BJ (cell line): ENCODE results near the gene COX7A1. TPM values are rescaled to one million over a fixed set of nuclear protein-coding genes. Genes with fewer than 3 reads are reported as not detected.
"Not testable (repeated sequence)": the region's sequence is repeated elsewhere in the genome, so short reads cannot be mapped to it uniquely, and the experiment has no call there.

Source experiments
- CTCF ChIA-PET: fragments of 350-600 bp; formaldehyde crosslinking; extraction: SDS; loops from one replicate; lab custom pipeline; 2021; ENCODE audit warnings: antibody characterized with exemption, inconsistent platforms; lab: Yijun Ruan, JAX
- POLR2A ChIA-PET: fragments of 300-600 bp; sonication (Branson Sonifier 250); formaldehyde crosslinking; extraction: SDS; loops from one replicate; lab custom pipeline; 2021; ENCODE audit warnings: antibody characterized with exemption; lab: Charles Lee
- DNase-seq: peaks from one replicate; pipeline ENCODE4 v3.0.0-alpha.2; 2011; ENCODE audit warnings: low read depth
- H3K27me3 ChIP-seq: 2 replicates; pipeline ENCODE4 v1.6.0; 2011; ENCODE audit warnings: low read length; ENCODE audit not compliant: control insufficient read depth, insufficient read depth
- H3K36me3 ChIP-seq: 2 replicates; pipeline ENCODE4 v1.5.1; 2011; ENCODE audit warnings: low read length; ENCODE audit not compliant: control insufficient read depth, insufficient read depth
- H3K4me3 ChIP-seq: 2 replicates; pipeline ENCODE4 v1.5.1; 2011; ENCODE audit warnings: low read depth, mild to moderate bottlenecking, control low read depth, low read length
- polyA plus RNA-seq: library from polyadenylated mRNA; depleted of rRNA; stranded (reverse); fragments of >200 nt; gene quantifications from 2 replicates; pipeline ENCODE4 v1.2.3, GENCODE V29; 2011
- TF ChIP-seq, protein P1 (sequence below): IDR thresholded peaks from 2 replicates; pipeline ENCODE4 v1.5.1; 2011; ENCODE audit warnings: low read depth, mild to moderate bottlenecking, control low read depth, inconsistent platforms, low read length, moderate library complexity; ENCODE audit not compliant: insufficient read depth

Gene COX7A1
- polyA plus RNA-seq, 1 experiment, result 569 TPM

DNA sequence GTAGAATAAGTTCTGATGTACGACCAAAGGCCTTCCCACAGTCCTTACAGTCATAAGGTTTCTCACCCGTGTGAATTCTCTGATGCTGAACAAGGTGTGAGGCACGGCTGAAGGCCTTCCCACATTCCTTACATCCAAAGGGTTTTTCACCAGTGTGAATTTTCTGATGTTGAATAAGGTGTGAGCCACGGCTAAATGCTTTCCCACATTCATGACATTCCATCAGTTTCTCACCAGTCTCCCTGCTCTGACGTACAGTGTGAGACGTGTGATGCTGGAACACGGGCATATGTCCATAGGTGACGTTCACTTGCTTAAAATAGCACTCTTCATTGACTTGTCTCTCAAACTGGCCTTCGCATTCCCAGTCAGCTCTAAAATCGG, 31.0 kb upstream of the COX7A1 start:
- no peak overlapping the region for H3K4me3 ChIP-seq
- DNase-seq, result no peak
- H3K27me3 ChIP-seq, result no peaks in the 10 kb centered on the region
- CTCF ChIA-PET, result interaction anchor here (1.2 to 1.4 kb wide), 2 partner anchors 10 kb away, joined by 4 read pairs; no protein-coding TSS in a partner anchor
- POLR2A ChIA-PET, result no interaction called here
- H3K36me3 ChIP-seq, result peaks cover 3% of the 10 kb centered on the region; the same call in 1 of the 2 replicates
- TF ChIP-seq, protein P1, sequence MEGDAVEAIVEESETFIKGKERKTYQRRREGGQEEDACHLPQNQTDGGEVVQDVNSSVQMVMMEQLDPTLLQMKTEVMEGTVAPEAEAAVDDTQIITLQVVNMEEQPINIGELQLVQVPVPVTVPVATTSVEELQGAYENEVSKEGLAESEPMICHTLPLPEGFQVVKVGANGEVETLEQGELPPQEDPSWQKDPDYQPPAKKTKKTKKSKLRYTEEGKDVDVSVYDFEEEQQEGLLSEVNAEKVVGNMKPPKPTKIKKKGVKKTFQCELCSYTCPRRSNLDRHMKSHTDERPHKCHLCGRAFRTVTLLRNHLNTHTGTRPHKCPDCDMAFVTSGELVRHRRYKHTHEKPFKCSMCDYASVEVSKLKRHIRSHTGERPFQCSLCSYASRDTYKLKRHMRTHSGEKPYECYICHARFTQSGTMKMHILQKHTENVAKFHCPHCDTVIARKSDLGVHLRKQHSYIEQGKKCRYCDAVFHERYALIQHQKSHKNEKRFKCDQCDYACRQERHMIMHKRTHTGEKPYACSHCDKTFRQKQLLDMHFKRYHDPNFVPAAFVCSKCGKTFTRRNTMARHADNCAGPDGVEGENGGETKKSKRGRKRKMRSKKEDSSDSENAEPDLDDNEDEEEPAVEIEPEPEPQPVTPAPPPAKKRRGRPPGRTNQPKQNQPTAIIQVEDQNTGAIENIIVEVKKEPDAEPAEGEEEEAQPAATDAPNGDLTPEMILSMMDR, result no peak

DNA sequence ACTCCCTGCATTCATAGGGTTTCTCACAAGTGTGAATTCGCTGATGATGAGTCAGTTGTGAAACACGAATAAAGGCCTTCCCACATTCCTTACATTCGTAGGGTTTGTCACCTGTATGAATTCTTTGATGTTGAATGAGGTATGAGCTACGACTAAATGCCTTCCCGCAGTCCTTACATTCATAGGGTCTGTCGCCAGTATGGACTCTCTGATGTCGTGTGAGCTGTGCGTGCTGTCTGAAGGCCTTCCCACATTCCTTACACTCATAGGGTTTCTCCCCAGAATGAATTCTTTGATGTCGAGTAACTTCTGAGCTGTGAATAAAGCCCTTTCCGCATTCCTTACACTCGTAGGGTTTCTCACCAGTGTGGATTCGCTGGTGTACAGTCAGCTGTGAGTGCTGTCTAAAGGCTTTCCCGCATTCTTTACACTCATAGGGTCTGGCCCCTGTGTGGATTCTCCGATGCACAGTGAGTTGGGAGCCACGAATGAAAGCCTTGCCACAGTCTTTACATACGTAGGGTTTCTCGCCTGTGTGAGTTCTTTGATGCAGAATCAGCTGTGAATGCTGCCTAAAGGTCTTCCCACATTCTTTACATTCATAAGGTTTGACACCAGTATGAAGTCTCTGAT, 30.5 kb upstream of the COX7A1 start:
- ChIA-PET CTCF (interaction anchor here (1.2 to 1.4 kb wide), 2 partner anchors 10 to 11 kb away, joined by 4 read pairs; no protein-coding TSS in a partner anchor), POLR2A (no interaction called here)
- Histone ChIP-seq H3K27me3 (no peaks in the 10 kb centered on the region), H3K36me3 (peaks cover 3% of the 10 kb centered on the region; the same call in 1 of the 2 replicates), H3K4me3 (no peak overlapping the region)
- TF ChIP-seq, protein P1, result no peak
- no peak for DNase-seq

DNA sequence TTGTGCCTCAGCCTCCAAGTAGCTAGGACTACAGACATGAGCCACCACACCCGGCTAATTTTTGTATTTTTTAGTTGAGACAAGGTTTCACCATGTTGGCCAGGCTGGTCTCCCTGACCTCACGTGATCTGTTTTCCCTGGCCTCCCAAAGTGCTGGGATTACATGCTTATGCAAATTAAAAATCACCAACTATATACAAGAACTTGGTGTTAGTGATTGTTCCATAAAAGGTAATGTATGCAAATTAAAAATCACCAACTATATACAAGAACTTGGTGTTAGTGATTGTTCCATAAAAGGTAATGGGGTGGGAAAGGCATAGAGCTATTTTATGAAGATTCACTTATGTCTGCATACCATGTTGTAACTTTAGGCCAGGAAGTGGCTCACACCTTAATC, 26.8 kb upstream of the COX7A1 start:
- DNase-seq, H3K27me3 ChIP-seq, POLR2A ChIA-PET, H3K36me3 ChIP-seq, H3K4me3 ChIP-seq: not testable (repeated sequence)
- CTCF ChIA-PET, result interaction anchor here (0.7 to 1.8 kb wide), 2 partner anchors 51 to 118 kb away, joined by 4 read pairs; no protein-coding TSS in a partner anchor

DNA sequence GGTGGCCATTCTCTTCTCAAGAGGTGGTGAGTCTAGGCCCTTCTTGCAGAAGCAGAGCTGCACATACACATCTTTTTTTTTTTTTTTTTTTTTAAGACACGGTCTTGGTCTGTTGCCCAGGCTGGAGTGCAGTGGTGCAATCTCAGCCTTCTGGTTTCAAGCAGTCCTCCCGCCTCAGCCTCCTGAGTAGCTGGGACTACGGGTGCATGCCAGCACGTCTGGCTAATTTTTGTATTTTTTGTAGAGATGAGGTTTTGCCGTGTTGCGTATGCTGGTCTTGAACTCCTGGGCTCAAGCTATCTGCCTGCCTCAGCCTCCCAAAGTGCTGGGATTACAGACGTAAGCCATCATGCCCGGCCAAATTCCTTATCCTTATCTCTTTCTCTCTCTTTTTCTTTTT, 21.6 kb upstream of the COX7A1 start:
- POLR2A ChIA-PET, H3K27me3 ChIP-seq, DNase-seq, H3K4me3 ChIP-seq, H3K36me3 ChIP-seq: not testable (repeated sequence)
- CTCF ChIA-PET, result interaction anchor here (0.6 to 3.9 kb wide), 4 partner anchors 9 to 113 kb away, joined by 3 to 39 read pairs (median 4); no protein-coding TSS in a partner anchor

DNA sequence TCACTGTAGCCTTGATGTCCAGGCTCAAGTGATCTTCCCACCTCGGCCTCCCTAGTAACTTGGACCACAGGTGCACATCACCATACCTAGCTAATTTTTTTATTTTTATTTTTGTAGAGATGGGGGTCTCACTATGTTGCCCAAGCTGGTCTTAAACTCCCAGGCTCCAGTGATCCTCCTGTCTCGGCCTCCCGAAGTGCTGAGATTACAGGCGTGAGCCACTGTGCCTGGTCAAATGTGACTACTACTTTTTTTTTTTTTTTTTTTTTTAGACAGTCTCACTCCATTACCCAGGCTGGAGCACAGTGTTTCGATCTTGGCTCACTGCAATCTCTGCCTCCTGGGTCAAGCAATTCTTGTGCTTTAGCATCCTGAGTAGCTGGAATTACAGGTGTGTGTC, 20.6 kb upstream of the COX7A1 start:
- no peak for DNase-seq
- H3K36me3 ChIP-seq, result no peaks in the 10 kb centered on the region
- CTCF ChIA-PET, result interaction anchor here (0.7 to 3.9 kb wide), 4 partner anchors 9 to 46 kb away, joined by 3 to 39 read pairs (median 4); no protein-coding TSS in a partner anchor
- H3K27me3 ChIP-seq, result no peaks in the 10 kb centered on the region
- POLR2A ChIA-PET, result no interaction called here
- H3K4me3 ChIP-seq, result no peak overlapping the region
- TF ChIP-seq, protein P1, result no peak

DNA sequence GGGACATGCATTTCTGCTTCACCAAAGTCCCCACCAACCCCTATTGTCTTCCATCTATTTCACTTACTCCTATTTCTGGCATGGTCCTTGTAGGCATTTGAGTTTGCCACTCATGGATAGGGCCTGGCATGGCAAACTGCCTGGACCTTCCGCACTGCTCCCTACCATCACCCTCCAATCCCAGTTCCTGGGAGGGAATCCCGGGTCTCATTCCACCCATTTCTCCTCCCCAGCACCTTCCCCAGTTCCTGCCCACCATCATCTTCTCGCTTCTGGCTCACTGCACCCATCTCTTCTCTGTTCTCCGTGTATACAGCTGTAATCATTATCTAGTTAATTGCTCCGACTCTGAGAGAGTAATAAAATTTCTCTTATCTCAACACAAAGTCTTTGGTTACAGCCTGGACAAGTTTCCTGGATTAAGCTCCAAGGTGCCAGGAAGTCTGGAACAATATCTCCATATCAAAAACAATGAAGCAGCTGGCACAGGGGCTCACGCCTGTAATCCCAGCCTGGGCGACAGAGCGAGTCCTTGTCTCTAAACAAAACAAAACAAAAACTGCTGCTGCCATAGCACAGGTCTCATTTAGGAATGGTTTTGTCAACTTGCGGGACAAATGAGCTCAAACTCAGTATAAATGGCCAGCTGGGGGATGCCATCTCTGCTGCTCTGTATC, 17.0 kb upstream of the COX7A1 start:
- H3K27me3 ChIP-seq, result no peaks in the 10 kb centered on the region
- no peak overlapping the region for H3K4me3 ChIP-seq
- TF ChIP-seq, protein P1, result no peak
- no peaks in the 10 kb centered on the region for H3K36me3 ChIP-seq
- DNase-seq, result no peak
- CTCF ChIA-PET, result interaction anchor here (0.7 to 5.4 kb wide), 9 partner anchors 8 to 222 kb away, joined by 3 to 61 read pairs (median 7); no protein-coding TSS in a partner anchor
- POLR2A ChIA-PET, result no interaction called here
